NCI-H1092 (cell line): ENCODE data around the gene CHRDL1.
"Not testable (repeated sequence)": the region's sequence is repeated elsewhere in the genome, so short reads cannot be mapped to it uniquely, and the experiment has no call there.

Experiments
- DNase-seq: peaks from one replicate; lab custom pipeline; 2025; lab: John Stamatoyannopoulos, UW

The CHRDL1 gene, protein sequence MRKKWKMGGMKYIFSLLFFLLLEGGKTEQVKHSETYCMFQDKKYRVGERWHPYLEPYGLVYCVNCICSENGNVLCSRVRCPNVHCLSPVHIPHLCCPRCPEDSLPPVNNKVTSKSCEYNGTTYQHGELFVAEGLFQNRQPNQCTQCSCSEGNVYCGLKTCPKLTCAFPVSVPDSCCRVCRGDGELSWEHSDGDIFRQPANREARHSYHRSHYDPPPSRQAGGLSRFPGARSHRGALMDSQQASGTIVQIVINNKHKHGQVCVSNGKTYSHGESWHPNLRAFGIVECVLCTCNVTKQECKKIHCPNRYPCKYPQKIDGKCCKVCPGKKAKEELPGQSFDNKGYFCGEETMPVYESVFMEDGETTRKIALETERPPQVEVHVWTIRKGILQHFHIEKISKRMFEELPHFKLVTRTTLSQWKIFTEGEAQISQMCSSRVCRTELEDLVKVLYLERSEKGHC

DNA sequence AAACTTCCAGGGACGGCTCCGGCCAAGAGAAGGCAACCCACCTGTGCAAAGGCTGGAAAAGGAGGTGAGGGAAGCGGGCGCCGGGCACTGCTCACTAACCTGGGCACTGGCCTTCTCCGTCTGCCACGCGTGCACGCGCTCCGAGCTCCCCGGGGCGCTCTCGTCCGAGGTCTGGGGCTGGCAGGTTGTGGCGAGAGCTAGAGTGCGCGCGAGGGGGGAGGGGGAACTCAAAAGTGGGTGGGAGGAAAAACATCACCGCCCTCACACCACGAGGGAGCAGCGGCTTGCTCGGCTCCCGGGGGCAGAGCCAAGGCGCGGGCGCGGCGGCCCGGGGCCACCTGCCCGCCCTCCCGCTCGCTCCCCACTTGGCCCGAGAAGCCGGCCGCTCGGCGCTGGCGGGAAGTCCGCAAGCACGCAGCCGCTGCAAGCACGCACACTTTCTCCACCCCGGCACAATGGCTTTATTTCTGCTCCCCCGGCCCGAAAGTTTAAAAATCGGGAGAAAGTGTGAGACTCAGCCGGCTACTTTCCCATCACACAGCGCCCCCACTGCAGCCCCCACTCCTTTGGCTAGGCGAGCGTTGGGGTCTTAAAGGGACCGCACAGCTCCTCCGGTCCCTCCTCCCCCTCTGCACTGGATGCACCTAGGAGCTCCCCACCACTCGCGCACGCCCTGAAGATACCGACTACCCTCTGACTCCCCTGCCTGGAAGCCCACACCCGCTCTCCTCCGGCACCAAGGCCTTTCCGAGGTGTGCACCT is at the start of gene CHRDL1:
CHRDL1 (minus strand) TSS at position 173 of the 762 bp plus-strand sequence. CDS start 3,636 bp downstream, outside the sequence.
- DNase-seq, result peak; percentile 42

DNA sequence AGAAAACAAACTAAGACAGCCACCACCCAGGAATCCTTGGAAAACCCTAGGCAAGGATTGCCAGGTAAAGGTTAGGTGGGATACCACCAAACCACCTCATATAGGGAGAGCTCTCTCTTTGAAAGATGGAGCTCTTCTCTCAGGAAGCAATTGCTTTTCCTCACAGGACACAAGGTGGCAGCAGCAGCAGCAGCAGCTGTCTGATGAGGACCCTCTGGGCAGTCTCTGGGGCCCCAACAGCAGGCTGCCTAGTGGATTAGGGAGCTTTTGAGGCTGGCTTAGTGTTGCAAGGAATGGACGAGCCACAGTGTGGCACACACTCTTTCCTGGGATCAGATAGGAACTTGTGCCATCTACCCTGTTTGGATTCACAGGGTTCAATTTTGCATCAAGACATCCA is 41.4 kb upstream of the CHRDL1 start:
- peak; percentile 16 for DNase-seq

DNA sequence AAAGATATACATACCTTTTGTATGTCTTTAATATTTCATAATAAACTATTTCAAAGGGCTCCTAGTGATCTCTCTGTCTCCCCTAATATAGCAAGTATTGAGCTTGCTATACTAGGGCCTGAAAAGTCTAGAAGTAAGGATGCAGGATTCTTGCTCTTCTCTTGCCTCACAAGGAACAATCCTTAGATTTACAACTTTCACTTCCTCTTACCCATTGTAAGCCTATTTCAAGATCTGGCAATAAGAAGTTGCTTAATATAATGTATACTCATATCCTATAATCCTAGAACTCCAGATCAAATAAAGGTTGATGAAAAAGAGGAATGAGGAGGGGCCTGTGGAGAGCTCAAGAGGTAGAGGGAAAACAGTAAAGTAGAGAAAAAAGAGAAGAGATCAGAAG is 40.8 kb upstream of the CHRDL1 start:
- DNase-seq, result no peak

DNA sequence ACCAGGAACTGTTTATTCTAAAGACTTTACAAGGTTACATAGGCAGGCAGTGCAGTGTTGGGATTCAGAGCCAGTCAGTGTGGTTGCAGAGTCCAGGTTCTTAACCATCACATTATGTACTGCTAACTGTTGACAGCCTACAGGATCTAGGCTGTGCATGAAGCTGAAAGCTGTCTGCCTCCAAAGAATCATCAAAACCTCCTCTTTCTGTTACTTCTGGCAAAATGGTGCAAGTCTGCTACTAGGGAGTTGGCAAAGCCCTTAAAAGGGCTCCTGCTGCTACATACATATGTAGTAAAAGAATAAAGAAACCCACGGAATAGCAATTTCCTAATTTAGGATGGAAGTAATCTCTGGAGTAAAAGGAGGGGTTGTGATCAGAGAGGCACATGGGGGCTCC is 40.4 kb upstream of the CHRDL1 start:
- no peak for DNase-seq

DNA sequence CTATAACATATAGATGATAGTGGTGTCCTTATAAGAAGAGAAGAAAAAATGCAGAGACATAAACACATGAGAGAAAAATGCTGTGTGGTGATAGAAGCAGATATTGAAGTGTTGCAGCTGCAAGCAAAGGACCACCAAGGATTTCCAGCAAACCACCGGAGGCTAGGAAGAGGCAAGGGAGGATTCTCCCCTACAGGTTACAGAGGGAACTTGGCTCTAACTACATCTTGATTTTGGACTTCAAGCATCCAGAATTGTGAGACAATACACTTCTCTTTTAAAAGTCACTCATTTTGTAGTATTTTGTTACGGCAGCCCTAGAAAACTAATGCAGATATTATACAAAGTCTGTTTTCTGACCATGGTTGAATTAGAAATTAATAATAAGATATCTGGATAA is 30.4 kb upstream of the CHRDL1 start:
- no peak for DNase-seq

DNA sequence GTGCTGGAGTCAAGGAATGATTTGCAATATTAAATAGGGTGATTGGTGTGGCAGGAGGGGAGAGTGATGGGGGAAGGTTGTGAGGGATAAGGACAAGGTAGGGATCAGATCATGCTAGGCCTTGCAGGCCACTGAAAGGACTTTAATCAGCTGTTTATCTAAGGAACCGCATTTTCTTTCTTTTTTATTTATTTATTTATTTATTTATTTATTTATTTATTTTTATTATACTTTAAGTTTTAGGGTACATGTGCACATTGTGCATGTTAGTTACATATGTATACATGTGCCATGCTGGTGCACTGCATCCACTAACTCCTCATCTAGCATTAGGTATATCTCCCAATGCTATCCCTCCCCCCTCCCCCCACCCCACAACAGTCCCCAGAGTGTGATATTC is 20.9 kb upstream of the CHRDL1 start:
- not testable (repeated sequence) for DNase-seq

DNA sequence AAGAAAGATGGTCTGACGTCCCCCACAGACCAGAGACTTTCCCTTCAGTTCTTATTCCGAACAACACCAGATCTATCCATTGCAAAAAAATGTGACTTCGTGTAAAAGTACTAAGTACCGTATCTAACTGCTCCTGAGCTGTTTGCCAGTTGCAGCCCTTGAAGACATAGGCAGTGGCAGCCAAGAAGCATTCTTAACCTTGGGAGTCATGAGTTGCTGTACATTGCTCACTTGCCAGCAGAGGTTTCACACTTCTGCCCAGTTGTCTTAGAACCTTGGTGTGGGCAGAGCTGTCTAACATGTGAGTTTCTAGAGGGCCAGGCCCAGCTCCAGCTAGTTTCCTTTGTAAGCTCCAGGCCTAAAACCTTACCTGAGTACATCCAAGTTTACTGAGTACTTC is 10.5 kb upstream of the CHRDL1 start:
- DNase-seq, result no peak

DNA sequence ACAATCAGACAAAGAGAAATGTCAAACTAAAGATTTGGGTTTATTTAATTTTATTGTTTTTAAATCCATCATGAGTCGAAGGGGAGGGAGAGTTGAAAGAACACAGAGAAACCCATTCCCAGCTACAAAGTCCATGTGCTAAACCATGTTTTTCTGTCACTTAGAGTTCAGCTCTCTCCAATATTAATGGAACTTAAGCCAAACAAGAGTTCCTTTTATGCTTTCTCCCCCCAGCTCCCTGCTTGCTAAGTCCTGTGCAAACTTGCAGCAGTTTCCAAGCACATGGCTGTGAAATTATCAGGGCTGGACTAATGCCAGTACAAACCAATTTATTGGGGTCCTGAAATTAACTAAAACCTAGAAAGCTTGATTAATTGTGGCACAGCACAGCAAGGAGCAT is 9.7 kb upstream of the CHRDL1 start:
- DNase-seq, result no peak

DNA sequence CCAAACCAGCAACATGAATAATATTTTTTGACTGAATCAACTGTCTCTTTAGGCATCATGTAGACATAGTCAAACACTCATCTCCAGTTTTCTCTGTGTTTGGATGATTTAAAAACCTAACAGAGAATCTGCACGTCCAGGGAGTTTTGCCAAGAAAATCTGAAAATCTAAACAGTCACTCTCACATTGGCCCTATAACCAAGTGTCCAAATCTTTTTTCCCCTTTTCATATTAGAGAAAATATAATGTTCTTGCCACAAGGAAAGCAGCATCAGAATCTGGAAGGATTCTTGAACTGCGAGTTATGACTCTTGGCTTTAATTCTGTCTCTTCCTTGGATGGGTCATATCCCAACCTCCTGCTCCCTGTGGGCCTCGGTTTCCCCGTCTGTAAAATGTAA is 8.8 kb upstream of the CHRDL1 start:
- no peak for DNase-seq

DNA sequence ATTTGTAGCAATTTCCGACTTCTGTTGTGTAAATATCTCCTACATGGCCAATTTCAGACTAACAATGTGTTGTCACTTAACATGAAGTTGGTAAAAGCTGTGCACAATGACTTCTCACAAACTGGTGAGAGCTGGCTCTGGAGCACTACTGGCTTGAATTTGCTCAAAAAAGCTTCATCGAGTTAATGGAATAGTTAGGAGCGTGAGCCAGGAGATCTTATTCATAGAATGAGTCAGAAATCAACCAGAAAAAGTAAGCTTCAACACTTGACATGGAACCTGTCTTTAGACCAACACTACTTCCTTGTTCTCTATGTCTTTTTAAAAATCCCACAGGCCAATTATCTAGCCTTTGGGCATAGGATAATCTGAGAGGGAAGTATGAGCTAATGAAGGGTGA is 7.9 kb upstream of the CHRDL1 start:
- DNase-seq, result no peak

DNA sequence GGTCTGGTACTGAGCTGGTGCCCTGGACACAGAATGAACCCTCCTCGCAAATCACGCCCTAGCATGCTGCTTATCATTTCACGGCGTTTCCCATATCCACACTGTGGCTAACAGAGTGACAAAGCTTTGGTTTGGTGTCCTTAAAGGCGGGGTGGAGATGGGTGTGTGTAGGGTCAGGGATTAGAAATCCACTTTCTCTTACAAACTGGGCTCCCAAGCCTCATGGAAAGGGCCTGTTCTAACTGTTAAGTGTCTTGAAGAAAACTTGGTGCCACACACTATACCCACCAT is 735 bp upstream of the CHRDL1 start:
- no peak for DNase-seq

DNA sequence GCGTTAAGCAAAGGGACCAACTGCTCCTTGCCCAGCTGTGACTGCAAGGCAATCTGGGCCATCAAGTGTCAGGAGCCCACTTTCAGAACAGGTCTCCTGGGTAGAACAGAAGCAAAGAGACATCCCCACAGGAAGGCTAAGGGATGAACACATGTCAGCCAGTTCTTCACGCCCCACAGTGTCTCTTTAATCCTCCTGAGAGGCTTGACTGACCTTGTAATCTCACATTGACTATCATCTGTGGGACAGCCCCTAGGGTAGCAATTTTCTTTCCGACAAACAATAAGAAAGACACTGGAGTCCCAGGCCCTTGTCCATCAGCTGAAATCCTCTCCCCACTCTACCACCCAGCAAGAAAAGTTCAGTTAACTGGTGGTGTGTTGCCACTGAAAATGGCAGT is 1.0 kb downstream of the CHRDL1 start:
- DNase-seq, result no peak

DNA sequence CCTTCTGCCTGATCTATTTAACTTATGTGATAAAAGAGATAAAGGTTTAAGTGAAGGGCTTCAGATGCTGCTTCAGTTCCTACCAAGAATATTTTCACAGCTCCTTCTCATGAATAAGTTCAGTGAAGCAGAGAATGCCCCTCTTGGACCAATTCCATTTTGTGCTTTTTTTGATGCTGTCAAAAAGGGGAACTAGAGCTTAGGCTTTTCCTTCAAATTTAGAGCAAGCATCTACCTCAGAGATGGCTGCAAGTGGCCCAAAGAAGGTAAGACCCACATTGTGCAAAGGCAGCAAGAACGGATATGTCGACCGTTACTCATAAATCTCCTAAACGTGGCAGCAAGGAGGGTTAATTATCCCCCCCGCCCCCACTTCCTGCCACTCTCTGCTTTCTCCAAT is 4.5 kb downstream of the CHRDL1 start:
- no peak for DNase-seq

DNA sequence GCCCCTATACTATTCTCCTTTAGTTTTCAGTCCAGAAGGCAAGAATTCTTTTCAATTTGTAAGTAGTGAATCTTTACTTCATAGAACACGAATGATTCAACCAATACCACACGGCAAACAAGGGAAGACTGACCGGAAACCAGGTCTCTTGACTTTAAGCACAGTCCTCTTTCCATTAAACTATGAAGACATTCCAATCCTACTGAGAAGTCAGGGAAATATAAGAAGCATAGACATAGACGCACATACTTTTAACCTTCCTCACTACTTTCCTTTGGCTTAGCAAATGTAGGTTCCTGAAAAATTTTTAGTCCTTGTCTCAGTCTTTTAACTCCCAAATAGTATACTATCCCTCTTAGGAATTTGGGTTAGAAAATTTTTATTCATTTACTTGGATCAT is 9.1 kb downstream of the CHRDL1 start:
- DNase-seq, result no peak

DNA sequence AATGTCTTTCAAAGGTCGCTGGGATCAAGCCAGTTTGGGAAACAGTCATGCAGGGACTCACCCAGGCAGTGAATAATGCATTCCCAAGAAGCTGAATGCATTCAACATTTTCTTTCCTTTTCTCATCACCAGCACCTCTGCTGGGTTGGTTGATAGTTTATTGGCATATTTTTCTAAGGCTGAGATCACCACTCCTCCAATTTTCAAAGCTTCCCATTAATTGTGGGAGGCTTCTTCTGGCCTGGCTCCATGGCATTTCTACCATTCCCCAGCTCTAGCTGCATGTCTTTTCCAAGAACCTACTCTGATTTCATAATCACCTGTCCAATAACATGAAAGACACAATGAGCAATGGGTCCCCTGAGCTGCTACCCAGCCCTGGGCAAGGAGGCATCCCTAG is 35.8 kb downstream of the CHRDL1 start:
- DNase-seq, result no peak

DNA sequence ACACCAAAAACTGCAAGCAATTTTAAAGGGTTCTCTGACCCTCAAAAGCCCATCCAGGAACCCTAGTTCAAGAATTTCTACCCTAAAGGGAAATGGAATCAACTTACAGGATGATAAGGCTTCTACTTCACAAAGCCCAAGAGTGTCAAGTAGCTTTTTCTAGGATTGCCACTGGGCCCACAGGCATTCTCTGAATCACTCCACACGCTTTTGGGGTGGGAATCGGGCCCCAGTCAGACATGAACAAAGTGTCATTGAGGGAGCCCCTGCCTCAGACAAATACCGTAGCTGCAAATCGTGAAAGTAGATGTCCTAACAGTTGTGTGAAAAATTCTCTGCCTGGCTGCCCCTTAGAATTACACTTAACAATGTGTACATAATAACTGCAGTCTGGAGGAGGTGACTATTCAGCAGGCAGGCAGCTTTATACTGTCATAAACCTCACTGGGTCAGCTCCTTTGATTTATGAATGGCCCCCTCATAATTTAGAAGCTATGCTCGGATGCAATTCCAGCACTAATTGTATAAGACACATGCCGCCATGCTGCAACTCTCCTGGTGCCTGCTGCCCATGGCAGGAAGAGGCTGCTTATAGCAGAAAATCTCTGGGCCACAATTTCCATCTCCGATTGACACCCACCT is 36.7 kb downstream of the CHRDL1 start:
- DNase-seq, result no peak

DNA sequence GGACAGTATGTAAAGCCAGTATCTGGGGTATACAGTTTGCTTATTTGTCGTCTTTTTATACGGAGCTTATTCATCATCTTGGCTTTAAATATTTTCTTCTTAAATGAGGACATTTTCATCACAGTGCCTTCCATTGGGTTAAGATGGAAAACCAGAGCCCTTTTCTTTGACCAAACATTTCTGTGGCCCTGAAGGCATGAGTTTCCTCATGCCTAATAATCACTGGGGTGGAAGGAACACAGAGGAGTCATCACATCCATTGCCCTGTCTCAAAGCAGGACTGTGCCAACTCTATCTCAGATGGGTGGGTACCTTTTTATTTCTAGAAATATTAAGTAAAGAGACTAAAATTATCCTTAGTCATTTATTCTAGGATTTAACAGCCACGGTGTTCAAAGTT is 40.0 kb downstream of the CHRDL1 start:
- DNase-seq, result no peak

DNA sequence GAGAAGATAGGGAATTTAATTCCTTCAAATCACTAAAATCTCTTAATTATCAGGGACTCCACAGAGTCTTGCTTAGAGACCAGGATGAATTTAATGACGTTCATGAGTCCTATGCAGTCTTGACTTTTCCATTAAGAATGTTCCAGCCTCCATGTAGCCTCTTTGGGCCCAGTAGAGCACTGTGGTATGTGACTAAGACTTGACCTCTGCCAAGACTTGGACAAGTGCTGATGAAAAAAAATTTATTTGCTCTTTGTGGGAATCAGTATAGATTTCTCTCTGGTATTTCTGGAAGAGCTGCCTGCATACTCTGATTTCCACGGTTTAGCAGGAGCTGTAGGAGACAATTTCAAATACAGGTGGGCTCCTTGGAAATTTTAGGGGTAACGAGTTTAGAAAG is 40.6 kb downstream of the CHRDL1 start:
- DNase-seq, result no peak

DNA sequence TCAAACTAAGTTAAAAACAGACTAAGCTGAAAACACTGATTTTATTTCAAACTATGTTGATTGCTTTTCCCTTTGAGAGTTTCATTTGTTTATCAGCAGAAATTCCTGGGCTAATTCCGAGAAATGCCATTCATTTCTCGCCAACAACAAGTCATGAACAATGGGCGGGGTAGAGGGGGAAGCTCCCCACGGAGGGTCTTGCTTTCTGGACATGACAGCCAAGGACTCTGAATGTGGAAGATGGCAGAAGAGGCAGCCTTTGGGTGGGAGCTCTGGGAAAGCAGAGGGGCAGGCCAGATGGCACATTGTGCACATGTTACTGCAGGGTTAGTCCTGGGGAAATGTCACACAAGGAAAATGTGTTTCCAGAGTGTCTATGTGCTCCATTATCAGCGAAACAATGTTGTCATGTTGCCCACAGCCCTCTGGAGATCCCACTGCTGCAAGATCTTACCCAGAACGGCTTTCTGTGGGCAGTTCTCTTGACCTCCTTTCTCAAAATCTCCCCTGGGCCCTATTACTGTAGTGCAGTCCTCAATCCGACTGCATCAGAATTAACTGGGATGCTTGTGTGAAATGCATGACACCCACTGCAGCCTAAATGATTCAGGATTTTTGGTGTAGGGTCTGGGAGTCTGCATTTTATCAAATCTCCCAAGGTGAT is 45.0 kb downstream of the CHRDL1 start:
- no peak for DNase-seq

DNA sequence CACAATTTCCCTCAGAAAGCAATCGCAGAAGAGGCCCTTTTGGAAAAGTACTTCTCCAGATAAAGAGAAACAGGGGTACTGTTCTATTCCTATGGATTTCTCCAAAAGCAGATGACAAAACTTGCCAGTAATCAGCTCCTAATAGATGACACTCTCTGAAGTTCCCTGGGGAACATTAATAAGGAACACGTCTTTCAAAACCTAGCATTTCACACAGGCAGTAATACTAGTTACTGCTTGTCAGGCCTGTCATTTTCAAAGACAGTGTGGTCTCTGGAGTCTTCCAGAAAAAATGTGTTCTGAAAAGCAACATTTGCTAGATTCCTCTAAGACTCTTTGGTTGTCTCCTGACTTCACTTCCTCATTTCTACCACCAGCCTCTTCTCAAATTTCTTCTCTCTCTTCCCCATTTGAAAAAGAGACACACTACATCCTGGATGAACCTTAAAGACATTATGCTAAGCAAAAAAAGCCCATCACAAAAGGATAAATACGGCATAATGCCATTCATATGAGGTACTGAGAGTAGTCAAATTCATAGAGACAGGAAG is 47.3 kb downstream of the CHRDL1 start:
- no peak for DNase-seq

DNA sequence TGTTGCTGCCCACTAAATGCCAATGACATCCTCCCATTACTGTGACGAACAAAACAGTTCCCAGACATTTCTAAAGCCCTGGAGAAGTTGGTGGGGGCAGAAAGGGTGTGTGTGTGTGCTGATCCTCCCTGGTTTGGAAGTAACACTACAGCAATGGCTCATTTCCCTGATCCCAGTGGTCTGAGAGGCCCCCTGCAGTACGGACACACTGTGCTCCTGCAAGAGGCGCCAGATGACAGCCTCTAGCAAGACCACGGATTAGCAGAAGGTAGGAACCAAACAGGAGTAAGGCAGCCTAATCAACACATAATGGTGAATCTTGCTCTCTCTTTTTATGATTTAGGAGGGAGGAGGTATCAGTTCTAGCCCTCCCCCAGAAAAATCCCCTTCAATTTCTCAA is 49.6 kb downstream of the CHRDL1 start:
- no peak for DNase-seq

DNA sequence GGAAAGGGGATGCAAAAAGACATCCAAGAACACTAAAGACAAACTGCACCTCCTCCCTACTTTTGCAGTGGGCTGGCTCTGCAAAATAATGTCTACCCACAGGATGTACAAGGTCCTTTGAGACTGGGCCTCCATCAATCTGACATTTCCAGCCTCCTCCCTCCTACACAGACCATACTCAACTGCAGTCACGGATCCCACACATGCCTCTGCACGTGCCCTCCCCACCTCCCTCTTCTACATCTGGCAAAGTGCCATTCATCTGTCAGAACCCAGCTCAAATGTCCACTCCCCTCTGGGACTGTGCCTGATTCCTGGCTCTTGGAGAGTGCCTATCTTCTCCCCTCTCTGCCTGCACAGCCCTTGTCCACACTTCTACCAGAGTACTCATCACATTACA is 50.3 kb downstream of the CHRDL1 start:
- DNase-seq, result no peak
